Spleen (tissue), 11 donors: ENCODE measurements around the gene DEF6. TPM values are rescaled to one million over a fixed set of nuclear protein-coding genes. Genes with fewer than 3 reads are reported as not detected.

Experiments used
- DNase-seq: peaks from one replicate; pipeline ENCODE4 v3.0.0-alpha.2; 2020
- H3K27ac ChIP-seq, 8 donors: fragments of 200-600 bp; sonication (generic) in 7 of 8; 1 replicate in 4 of 8; 2 replicates in 4 of 8; pipeline versions ENCODE4 v1.5.0 to v1.8.0; 2016 to 2021; ENCODE audit warnings: inconsistent platforms in 4 of 8, mild to moderate bottlenecking in 4 of 8, moderate library complexity in 1 of 8
- H3K27me3 ChIP-seq, 7 donors: fragments of 200-600 bp; sonication (generic) in 6 of 7; replicated peaks in 1 of 7; 1 replicate in 4 of 7; 2 replicates in 3 of 7; pipeline versions ENCODE4 v1.5.0 to v1.8.0; 2016 to 2021; ENCODE audit warnings: inconsistent platforms in 3 of 7, mild to moderate bottlenecking in 1 of 7
- H3K36me3 ChIP-seq, 6 donors: fragments of 200-600 bp; sonication (generic) in 5 of 6; 1 replicate in 4 of 6; 2 replicates in 2 of 6; pipeline versions ENCODE4 v1.5.0 to v1.8.0; 2016 to 2021; ENCODE audit warnings: inconsistent platforms in 2 of 6
- H3K4me1 ChIP-seq, 6 donors: fragments of 200-600 bp; sonication (generic) in 5 of 6; 1 replicate in 3 of 6; 2 replicates in 3 of 6; pipeline versions ENCODE4 v1.5.0 to v1.8.0; 2016 to 2021; ENCODE audit warnings: inconsistent platforms in 3 of 6
- H3K4me3 ChIP-seq, 8 donors: fragments of 200-600 bp; sonication (generic) in 7 of 8; 1 replicate in 4 of 8; 2 replicates in 4 of 8; pipeline versions ENCODE4 v1.5.0 to v1.8.0; 2016 to 2021; ENCODE audit warnings: inconsistent platforms in 4 of 8, mild to moderate bottlenecking in 4 of 8, moderate library complexity in 2 of 8
- H3K9me3 ChIP-seq, 8 donors: fragments of 200-600 bp; sonication (generic) in 7 of 8; 1 replicate in 4 of 8; 2 replicates in 4 of 8; pipeline versions ENCODE4 v1.5.0 to v1.8.0; 2016 to 2021; ENCODE audit warnings: inconsistent platforms in 4 of 8
- CTCF ChIP-seq, 11 experiments: fragments of 200-600 bp in 7 of 11; fragments of 450-650 bp in 4 of 11; sonication (generic) in 4 of 11; IDR thresholded peaks in 8 of 11; conservative IDR thresholded peaks in 3 of 11; 1 replicate in 7 of 11; 2 replicates in 4 of 11; pipeline versions ENCODE4 v1.4.0 to v1.8.0; 2016 to 2021; ENCODE audit warnings: antibody characterized with exemption in 11 of 11, inconsistent platforms in 4 of 11, mild to moderate bottlenecking in 1 of 11
- POLR2A ChIP-seq, 3 donors: fragments of 450-650 bp; IDR thresholded peaks; one replicate each; pipeline ENCODE4 v1.5.1; 2017; ENCODE audit warnings: antibody characterized with exemption in 3 of 3, mild to moderate bottlenecking in 1 of 3
- POLR2AphosphoS5 ChIP-seq, 3 donors: sonication (generic); formaldehyde crosslinking; IDR thresholded peaks; one replicate each; pipeline ENCODE4 v1.5.1; 2017; ENCODE audit warnings: antibody characterized with exemption in 3 of 3
- WGBS, 5 donors: extraction: QIAGEN DNeasy Blood & Tissue Kit in 3 of 5; methylation state at CpG; one replicate each; pipeline versions ENCODE4 v1.1.5 to v1.1.7; 2013 to 2018; 5-methylcytosine and 5-hydroxymethylcytosine counted together
- intact Hi-C: fragments of 100-400 bp; cut with DNase I; formaldehyde crosslinking; loops from one replicate; pipeline ENCODE4 v1.15.0; 2023; ENCODE audit warnings: low total_unique reads
- polyA plus RNA-seq, 3 donors: library from polyadenylated mRNA; stranded (reverse); fragments of 200-250 nt; gene quantifications; one replicate each; pipeline ENCODE4 v1.2.1, GENCODE V29; 2013
- total RNA-seq, 7 donors: library from RNA; depleted of rRNA in 3 of 7; stranded (reverse); fragments of >200 nt in 3 of 7; fragmentation: NEBNext Ultra II Directional in 4 of 7; extraction: Animal tissue kit (Norgen Biotek cat#: 25700) in 4 of 7; gene quantifications; one replicate each; pipeline versions ENCODE4 v1.1.0 to v1.2.1, GENCODE V29; 2016 to 2021
- donor health status: healthy with polysubstance abuse.
- donor health status: DM: no; HTN: no; CAD: no; lungs with moderate emphysema.
- donor health status: DM: no; HTN: no; CAD: no.
- donor health status: Bipolar disorder and iron deficiency.
- donor health status: healthy.
- donor health status: DM: no; HTN: no; CAD: no.
- donor health status: DM: yes; HTN: yes; CAD: no.

The DEF6 gene
- total and polyA plus RNA-seq, 10 donors, result 57.9 to 132 (median 73.2) TPM

GRCh38 chr6:35367646-35368037 is 70.0 kb downstream of the DEF6 start:
- no peaks in the 10 kb centered on the region for H3K27me3 ChIP-seq
- TF ChIP-seq POLR2A (IDR thresholded peaks at IDR 0.05) (no peak), POLR2AphosphoS5 (IDR thresholded peaks at IDR 0.05) (no peak), CTCF (IDR thresholded peaks at IDR 0.05 in 8 of 11, conservative IDR thresholded peaks at IDR 0.05 in 3 of 11) (no peak)
- no peak for DNase-seq
- peaks cover 0 to 16% (median 0%) of the 10 kb centered on the region in 6 donors for H3K36me3 ChIP-seq
- 93 to 99% (median 95%) methylated on average over 4 to 5 of the region's 5 CpGs for WGBS, 5 donors
- intact Hi-C loops, result no loop called here
- H3K4me1 ChIP-seq, result peaks cover 31 to 82% (median 47%) of the 10 kb centered on the region in 6 donors
- peak overlapping the region in 2 of 8 donors; percentile 40 to 43 for H3K27ac ChIP-seq
- no peaks in the 10 kb centered on the region for H3K9me3 ChIP-seq
- H3K4me3 ChIP-seq, result no peak overlapping the region

GRCh38 chr6:35368038-35368887 is 70.6 kb downstream of the DEF6 start:
- intact Hi-C loops, result no loop called here
- no peak for DNase-seq
- 86 to 95% (median 94%) methylated on average over 2 of the region's 2 CpGs for WGBS, 5 donors
- H3K27ac ChIP-seq, result peak overlapping the region in 4 of 8 donors; percentile 22 to 43 (median 36)
- no peak overlapping the region for H3K4me3 ChIP-seq
- no peaks in the 10 kb centered on the region for H3K9me3 ChIP-seq
- H3K36me3 ChIP-seq, result peaks cover 0 to 10% (median 0%) of the 10 kb centered on the region in 6 donors
- TF ChIP-seq CTCF (IDR thresholded peaks at IDR 0.05 in 8 of 11, conservative IDR thresholded peaks at IDR 0.05 in 3 of 11) (no peak), POLR2A (IDR thresholded peaks at IDR 0.05) (no peak), POLR2AphosphoS5 (IDR thresholded peaks at IDR 0.05) (no peak)
- peaks cover 31 to 75% (median 44%) of the 10 kb centered on the region in 6 donors for H3K4me1 ChIP-seq
- H3K27me3 ChIP-seq, result no peaks in the 10 kb centered on the region

GRCh38 chr6:35370124-35370741 is 72.6 kb downstream of the DEF6 start:
- peak; percentile 81 for DNase-seq
- Histone ChIP-seq H3K4me3 (peak overlapping the region in 1 of 8 donors; percentile 16), H3K27ac (peak overlapping the region; percentile 23 to 82 (median 70)), H3K36me3 (peaks cover 0 to 11% (median 0%) of the 10 kb centered on the region in 6 donors), H3K4me1 (peaks cover 31 to 70% (median 44%) of the 10 kb centered on the region in 6 donors), H3K27me3 (no peaks in the 10 kb centered on the region), H3K9me3 (no peaks in the 10 kb centered on the region)
- intact Hi-C loops, result no loop called here
- 7 to 12% (median 9%) methylated on average over 7 to 8 of the region's 8 CpGs for WGBS, 5 donors
- TF ChIP-seq POLR2A (IDR thresholded peaks at IDR 0.05), result no peak
- peak in 2 of 3 donors; percentile 43 to 59 for TF ChIP-seq POLR2AphosphoS5 (IDR thresholded peaks at IDR 0.05)

- H3K36me3 ChIP-seq, result peaks cover 0 to 11% (median 0%) of the 10 kb centered on the region in 6 donors
- H3K27me3 ChIP-seq, result no peaks in the 10 kb centered on the region
- peak overlapping the region in 1 of 8 donors; percentile 16 for H3K4me3 ChIP-seq
- no peaks in the 10 kb centered on the region for H3K9me3 ChIP-seq
- no peak for TF ChIP-seq POLR2A (IDR thresholded peaks at IDR 0.05)
- TF ChIP-seq POLR2AphosphoS5 (IDR thresholded peaks at IDR 0.05), result peak in 1 of 3 donors; percentile 41
- intact Hi-C loops, result no loop called here
- peak overlapping the region; percentile 6 to 82 (median 70) for H3K27ac ChIP-seq
- peak; percentile 79 for DNase-seq
- peaks cover 31 to 69% (median 44%) of the 10 kb centered on the region in 6 donors for H3K4me1 ChIP-seq
- WGBS, 5 donors, result 41 to 55% (median 53%) methylated on average over 9 of the region's 9 CpGs
Measured at GRCh38 chr6:35370785-35371493, 73.3 kb downstream of the DEF6 start.

Other genes with a start within 250 kb of the DEF6 start
- not detected for gene TCP11, start 156.5 kb upstream of the DEF6 start, total RNA-seq
- not detected for gene TCP11, start 156.5 kb upstream of the DEF6 start, polyA plus RNA-seq
- gene SCUBE3, start 83.9 kb upstream of the DEF6 start, total RNA-seq, result under 1 TPM in 6 of 7 donors, not detected in 1; 0.09 to 0.43 (median 0.23) TPM
- under 1 TPM; 0.03 to 0.04 (median 0.03) TPM for gene SCUBE3, start 83.9 kb upstream of the DEF6 start, polyA plus RNA-seq
- gene ZNF76, start 38.1 kb upstream of the DEF6 start, total RNA-seq, result 10 to 100 TPM; 51.6 to 80.0 (median 60.9) TPM
- gene ZNF76, start 38.1 kb upstream of the DEF6 start, polyA plus RNA-seq, result 10 to 100 TPM; 25.6 to 54.9 (median 40.9) TPM
- 10 to 100 TPM; 24.5 to 37.4 (median 34.9) TPM for gene PPARD, start 44.7 kb downstream of the DEF6 start, total RNA-seq
- 10 to 100 TPM in 2 of 3 donors, 1 to 10 TPM in 1; 9.4 to 16.8 (median 12.7) TPM for gene PPARD, start 44.7 kb downstream of the DEF6 start, polyA plus RNA-seq
- 1 to 10 TPM; 3.2 to 5.8 (median 4.3) TPM for gene FANCE, start 154.5 kb downstream of the DEF6 start, total RNA-seq
- 1 to 10 TPM; 2.9 to 5.4 (median 3.6) TPM for gene FANCE, start 154.5 kb downstream of the DEF6 start, polyA plus RNA-seq
- 1,000 to 10,000 TPM in 4 of 7 donors, 100 to 1,000 TPM in 3; 962 to 1,187 (median 1,013) TPM for gene RPL10A, start 170.6 kb downstream of the DEF6 start, total RNA-seq
- 1,000 to 10,000 TPM; 2,382 to 3,148 (median 2,560) TPM for gene RPL10A, start 170.6 kb downstream of the DEF6 start, polyA plus RNA-seq
- 10 to 100 TPM in 3 of 7 donors, 1 to 10 TPM in 4; 2.8 to 15.2 (median 9.3) TPM for gene TEAD3, start 199.3 kb downstream of the DEF6 start, total RNA-seq
- 1 to 10 TPM; 2.5 to 4.4 (median 2.9) TPM for gene TEAD3, start 199.3 kb downstream of the DEF6 start, polyA plus RNA-seq
- gene TULP1, start 215.1 kb downstream of the DEF6 start, total RNA-seq, result not detected
- gene TULP1, start 215.1 kb downstream of the DEF6 start, polyA plus RNA-seq, result under 1 TPM; 0.03 to 0.09 (median 0.04) TPM